ENCODE data around the gene NNMT.

DNA sequence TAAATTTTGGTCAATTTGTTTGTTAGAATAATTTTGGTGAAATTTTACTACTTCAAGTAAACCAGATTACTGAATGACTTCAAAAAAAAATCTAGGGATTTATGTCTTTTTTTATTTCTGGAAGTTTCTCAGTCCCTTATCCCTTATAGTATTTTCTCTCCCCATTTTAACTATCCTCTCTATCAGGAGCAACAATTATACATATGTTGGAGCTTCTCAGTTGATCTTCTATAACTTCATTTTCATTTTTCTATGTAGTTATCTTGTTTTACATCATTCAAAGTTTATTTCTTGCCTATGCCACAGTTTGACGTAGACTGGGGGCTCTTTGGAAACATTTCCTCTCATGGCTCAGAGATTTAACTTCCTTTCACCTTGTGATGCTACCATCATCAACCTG, 34.2 kb downstream of the NNMT start:
- TF ChIP-seq, protein P1, sequence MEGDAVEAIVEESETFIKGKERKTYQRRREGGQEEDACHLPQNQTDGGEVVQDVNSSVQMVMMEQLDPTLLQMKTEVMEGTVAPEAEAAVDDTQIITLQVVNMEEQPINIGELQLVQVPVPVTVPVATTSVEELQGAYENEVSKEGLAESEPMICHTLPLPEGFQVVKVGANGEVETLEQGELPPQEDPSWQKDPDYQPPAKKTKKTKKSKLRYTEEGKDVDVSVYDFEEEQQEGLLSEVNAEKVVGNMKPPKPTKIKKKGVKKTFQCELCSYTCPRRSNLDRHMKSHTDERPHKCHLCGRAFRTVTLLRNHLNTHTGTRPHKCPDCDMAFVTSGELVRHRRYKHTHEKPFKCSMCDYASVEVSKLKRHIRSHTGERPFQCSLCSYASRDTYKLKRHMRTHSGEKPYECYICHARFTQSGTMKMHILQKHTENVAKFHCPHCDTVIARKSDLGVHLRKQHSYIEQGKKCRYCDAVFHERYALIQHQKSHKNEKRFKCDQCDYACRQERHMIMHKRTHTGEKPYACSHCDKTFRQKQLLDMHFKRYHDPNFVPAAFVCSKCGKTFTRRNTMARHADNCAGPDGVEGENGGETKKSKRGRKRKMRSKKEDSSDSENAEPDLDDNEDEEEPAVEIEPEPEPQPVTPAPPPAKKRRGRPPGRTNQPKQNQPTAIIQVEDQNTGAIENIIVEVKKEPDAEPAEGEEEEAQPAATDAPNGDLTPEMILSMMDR (IDR thresholded peaks at IDR 0.05) = no peak
- TF ChIP-seq POLR2A (IDR thresholded peaks at IDR 0.05) (no peak), POLR2AphosphoS5 (IDR thresholded peaks at IDR 0.05) (no peak)

All from prostate gland (tissue), 2 donors.